C4-2B (cell line): ENCODE data around the gene NRAP.

Experiments used
- H3K27ac ChIP-seq: fragments of 450-650 bp; 2 replicates; pipeline ENCODE4 v1.5.1; 2017
- CTCF ChIP-seq: fragments of 450-650 bp; conservative IDR thresholded peaks from 2 replicates; pipeline ENCODE4 v1.5.1; 2017; ENCODE audit warnings: mild to moderate bottlenecking
- ZFX ChIP-seq: fragments of 450-650 bp; IDR thresholded peaks from 2 replicates; pipeline ENCODE4 v1.6.1; 2017

NRAP gene

GRCh38 chr10:113540845-113541548, 122.8 kb downstream of the NRAP start:
- no peak overlapping the region for H3K27ac ChIP-seq
- no peak for TF ChIP-seq CTCF
- no peak for TF ChIP-seq ZFX

- H3K27ac ChIP-seq: no peak overlapping the region
- TF ChIP-seq ZFX: no peak
- TF ChIP-seq CTCF: no peak
Observed at GRCh38 chr10:113539789-113540188, 124.1 kb downstream of the NRAP start.
